GM12892 (cell line): ENCODE measurements around the gene TAB3.

Experiments
- DNase-seq: peaks from one replicate; pipeline ENCODE4 v3.0.0; 2011; ENCODE audit not compliant: insufficient read length
- FAIRE-seq: peaks from 2 replicates; lab custom pipeline; 2011; peaks lifted over from hg19 to GRCh38; lab: Jason Lieb, UNC
- POLR2A ChIP-seq: IDR thresholded peaks from 2 replicates; pipeline ENCODE4 v1.6.1; 2011; ENCODE audit warnings: low read depth, low read length, control low read depth
- POLR2AphosphoS5 ChIP-seq: IDR thresholded peaks from 2 replicates; pipeline ENCODE4 v1.6.1; 2011; ENCODE audit warnings: low read depth, low read length, control low read depth
- TAF1 ChIP-seq: IDR thresholded peaks from 2 replicates; pipeline ENCODE4 v1.6.1; 2011; ENCODE audit warnings: low read depth, mild to moderate bottlenecking, control low read depth, low read length, borderline replicate concordance

Gene TAB3

GRCh38 chrX:30881797-30882196 lies 7.3 kb downstream of the TAB3 start:
- DNase-seq (no peak), FAIRE-seq (no peak)
- TF ChIP-seq POLR2AphosphoS5 (no peak), POLR2A (no peak), TAF1 (no peak)

- no peak for FAIRE-seq
- TF ChIP-seq POLR2AphosphoS5 = no peak
- TF ChIP-seq POLR2A = no peak
- TF ChIP-seq TAF1 = no peak
These were observed 7.7 kb downstream of the TAB3 start for GRCh38 chrX:30881390-30881789.

GRCh38 chrX:30880058-30880457 lies 9.0 kb downstream of the TAB3 start:
- no peak for DNase-seq
- no peak for TF ChIP-seq POLR2AphosphoS5
- TF ChIP-seq TAF1 = no peak
- TF ChIP-seq POLR2A = no peak
- FAIRE-seq = no peak

More at GRCh38 chrX:30881390-30881789, 7.7 kb downstream of the TAB3 start:
- DNase-seq = no peak

GRCh38 chrX:30876367-30876766 lies 12.7 kb downstream of the TAB3 start:
- no peak for FAIRE-seq

GRCh38 chrX:30875957-30876356 lies 13.1 kb downstream of the TAB3 start:
- TF ChIP-seq POLR2A = no peak
- DNase-seq = no peak
- FAIRE-seq = no peak

More at GRCh38 chrX:30876367-30876766, 12.7 kb downstream of the TAB3 start:
- no peak for TF ChIP-seq POLR2AphosphoS5
- TF ChIP-seq TAF1 = no peak
- TF ChIP-seq POLR2A = no peak
- no peak for DNase-seq

GRCh38 chrX:30874851-30875250 lies 14.2 kb downstream of the TAB3 start:
- no peak for TF ChIP-seq TAF1
- TF ChIP-seq POLR2A = no peak
- no peak for TF ChIP-seq POLR2AphosphoS5
- no peak for FAIRE-seq
- no peak for DNase-seq

- no peak for DNase-seq
- no peak for FAIRE-seq
- TF ChIP-seq TAF1 (no peak), POLR2A (no peak), POLR2AphosphoS5 (no peak)
These were observed 18.5 kb downstream of the TAB3 start for GRCh38 chrX:30870572-30870971.

GRCh38 chrX:30865612-30866011 lies 23.4 kb downstream of the TAB3 start:
- DNase-seq (no peak), FAIRE-seq (no peak)
- TF ChIP-seq TAF1 = no peak
- no peak for TF ChIP-seq POLR2A
- TF ChIP-seq POLR2AphosphoS5 = no peak

GRCh38 chrX:30865015-30865414 lies 24.0 kb downstream of the TAB3 start:
- FAIRE-seq = no peak
- TF ChIP-seq TAF1 (no peak), POLR2AphosphoS5 (no peak), POLR2A (no peak)
- no peak for DNase-seq

GRCh38 chrX:30864383-30864785 lies 24.7 kb downstream of the TAB3 start:
- TF ChIP-seq POLR2AphosphoS5 = no peak
- TF ChIP-seq POLR2A = no peak
- TF ChIP-seq TAF1 = no peak
- DNase-seq = no peak
- FAIRE-seq = no peak

- no peak for TF ChIP-seq POLR2A
- no peak for TF ChIP-seq POLR2AphosphoS5
- no peak for TF ChIP-seq TAF1
- no peak for FAIRE-seq
- DNase-seq = no peak
These were observed 25.1 kb downstream of the TAB3 start for GRCh38 chrX:30863974-30864373.

- no peak for TF ChIP-seq POLR2AphosphoS5
- TF ChIP-seq TAF1 = no peak
- TF ChIP-seq POLR2A = no peak
- DNase-seq = no peak
These were observed 31.0 kb downstream of the TAB3 start for GRCh38 chrX:30858098-30858497.

GRCh38 chrX:30851449-30851848 lies 37.6 kb downstream of the TAB3 start:
- no peak for TF ChIP-seq POLR2A
- TF ChIP-seq TAF1 = no peak
- no peak for TF ChIP-seq POLR2AphosphoS5
- DNase-seq (no peak), FAIRE-seq (no peak)

More at GRCh38 chrX:30858098-30858497, 31.0 kb downstream of the TAB3 start:
- FAIRE-seq = no peak
